ENCODE measurements around the gene TARS2. TPM values are rescaled to one million over a fixed set of nuclear protein-coding genes. Genes with fewer than 3 reads are reported as not detected.
A peak's percentile ranks its signal among the peaks of the same experiment; 100 is the strongest.

The TARS2 gene
- total and polyA plus RNA-seq, 10 of the 15 experiments (the other 5 are each of a cell fraction or from before 2014, with no cell fraction given): 11.0 to 51.8 (median 45.2) TPM

GRCh38 chr1:150486966-150487762, at the start of gene TARS2 (continued):
- peak in 1 of 2 experiments; percentile 38; a peak in 1 of 4 replicates for TF ChIP-seq EP300 (IDR thresholded peaks at IDR 0.05; ENCODE audit: borderline replicate concordance in 1 of 2, control insufficient read depth in 1 of 2, low read depth in 2 of 2, low read length in 2 of 2)
- no peak for TF ChIP-seq REST (IDR thresholded peaks at IDR 0.05; ENCODE audit: low read depth, low read length)
- TF ChIP-seq MTA2 (IDR thresholded peaks at IDR 0.05; ENCODE audit: low read depth): peak; percentile 49
- no peak for TF ChIP-seq TBL1XR1 (IDR thresholded peaks at IDR 0.05; ENCODE audit: low read depth, low read length)
- TF ChIP-seq YY1 (IDR thresholded peaks at IDR 0.05; ENCODE audit: low read depth, low read length): peak; percentile 93
- 0 out of 2 replicates have a peak, but pooled peaks have one; percentile 56 for TF ChIP-seq NFIC (IDR thresholded peaks at IDR 0.05; ENCODE audit: low read depth, low read length)
- no peak; the same call in none of the 2 replicates for TF ChIP-seq BACH1 (IDR thresholded peaks at IDR 0.05; ENCODE audit: borderline replicate concordance)
- TF ChIP-seq ZBTB33 (IDR thresholded peaks at IDR 0.05): no peak; the same call in 1 of the 2 replicates
- TF ChIP-seq PRDM15 (CRISPR knock-in tag; IDR thresholded peaks at IDR 0.05): no peak
- no peak for TF ChIP-seq CEBPB (IDR thresholded peaks at IDR 0.05; ENCODE audit: borderline replicate concordance in 1 of 2, low read depth in 2 of 2, low read length in 2 of 2)
- peak; percentile 72; the same call in 1 of the 2 replicates for TF ChIP-seq STAT1 (conservative IDR thresholded peaks at IDR 0.05)
- peak; percentile 95 for TF ChIP-seq MEF2B (IDR thresholded peaks at IDR 0.05; ENCODE audit: partially characterized antibody, poor library complexity, severe bottlenecking)
- peak; percentile 70 for TF ChIP-seq MXI1 (IDR thresholded peaks at IDR 0.05; ENCODE audit: low read depth, low read length)
- peak; percentile 96; the same call in 1 of the 2 replicates for TF ChIP-seq WRNIP1 (IDR thresholded peaks at IDR 0.05; ENCODE audit: borderline replicate concordance, low read depth, low read length)

Data from GM12878 (cell line).